GM21390 (cell line): Measurements from ENCODE around the gene BDH1.

ENCODE experiments used
- ATAC-seq: cut with Tn5 transposase; IDR thresholded peaks from one replicate; pipeline ENCODE4 v1.9.1; 2021; ENCODE audit not compliant: unreplicated experiment

BDH1 gene

GRCh38 chr3:197464794-197465193 lies 91.0 kb downstream of the BDH1 start:
- no peak for ATAC-seq

- ATAC-seq, result no peak
Observed at GRCh38 chr3:197463279-197463678, 92.5 kb downstream of the BDH1 start.

GRCh38 chr3:197462808-197463207 lies 93.0 kb downstream of the BDH1 start:
- no peak for ATAC-seq

- no peak for ATAC-seq
Observed at GRCh38 chr3:197460639-197461038, 95.1 kb downstream of the BDH1 start.

- ATAC-seq, result no peak
Observed at GRCh38 chr3:197460002-197460401, 95.8 kb downstream of the BDH1 start.
